ENCODE results near the gene MAN2B1. TPM values are rescaled to one million over a fixed set of nuclear protein-coding genes. Genes with fewer than 3 reads are reported as not detected.
A peak's percentile ranks its signal among the peaks of the same experiment; 100 is the strongest.

MAN2B1 gene
- total and polyA plus RNA-seq, 2 of the 13 experiments (the other 11 are each of a cell fraction or from before 2014, with no cell fraction given) = 23.6 to 23.8 TPM

DNA sequence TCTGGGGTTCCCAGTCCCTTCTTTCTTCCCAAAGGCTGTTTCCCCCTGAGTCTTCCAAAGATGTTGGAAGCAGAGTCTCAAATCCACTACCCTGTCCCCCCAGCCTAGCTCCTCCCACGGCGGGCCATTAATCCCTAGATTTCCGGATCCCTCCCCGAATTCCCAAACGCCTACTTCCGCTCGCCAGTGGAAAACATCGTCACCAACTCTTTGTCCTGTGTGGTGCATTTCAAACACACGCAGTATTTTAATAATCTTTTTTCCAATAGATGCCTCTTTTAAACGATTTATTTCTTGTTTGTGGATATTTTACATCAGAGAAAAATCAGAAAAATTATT lies 55.2 kb downstream of the MAN2B1 start (continued):
- TF ChIP-seq ZNF282 (IDR thresholded peaks at IDR 0.05; ENCODE audit: partially characterized antibody) (no peak), ZNF552 (CRISPR knock-in tag; IDR thresholded peaks at IDR 0.05; ENCODE audit: borderline replicate concordance) (no peak), ATF7 (IDR thresholded peaks at IDR 0.05) (no peak), ATF7 (CRISPR knock-in tag; IDR thresholded peaks at IDR 0.05) (no peak), RELA (CRISPR knock-in tag; IDR thresholded peaks at IDR 0.05) (no peak), MED1 (CRISPR knock-in tag; IDR thresholded peaks at IDR 0.05) (no peak), BORCS8-MEF2B (CRISPR knock-in tag; IDR thresholded peaks at IDR 0.05) (no peak), SP1 (IDR thresholded peaks at IDR 0.05) (no peak), SP1 (CRISPR knock-in tag; IDR thresholded peaks at IDR 0.05) (no peak), JARID2 (CRISPR knock-in tag; IDR thresholded peaks at IDR 0.05; ENCODE audit: insufficient replicate concordance) (no peak), TEAD2 (CRISPR knock-in tag; IDR thresholded peaks at IDR 0.05) (no peak), ZNF331 (CRISPR knock-in tag; IDR thresholded peaks at IDR 0.05) (no peak), ZBTB1 (CRISPR knock-in tag; IDR thresholded peaks at IDR 0.05; ENCODE audit: borderline replicate concordance) (no peak), FLYWCH1 (CRISPR knock-in tag; IDR thresholded peaks at IDR 0.05) (no peak), ZMYM3 (CRISPR knock-in tag; IDR thresholded peaks at IDR 0.05) (no peak), HNRNPUL1 (IDR thresholded peaks at IDR 0.05; ENCODE audit: low read depth, low read length) (no peak), ZNF510 (CRISPR knock-in tag; IDR thresholded peaks at IDR 0.05; ENCODE audit: low read depth) (no peak), KLF13 (CRISPR knock-in tag; IDR thresholded peaks at IDR 0.05) (no peak), ZNF792 (CRISPR knock-in tag; IDR thresholded peaks at IDR 0.05) (no peak), SNAI1 (CRISPR knock-in tag; IDR thresholded peaks at IDR 0.05; ENCODE audit: borderline replicate concordance) (no peak), ZNF225 (CRISPR knock-in tag; IDR thresholded peaks at IDR 0.05) (no peak), TMF1 (CRISPR knock-in tag; IDR thresholded peaks at IDR 0.05; ENCODE audit: low read depth) (no peak), THAP11 (CRISPR knock-in tag; IDR thresholded peaks at IDR 0.05) (0 out of 2 replicates have a peak, but pooled peaks have one; percentile 50), PPARG (CRISPR knock-in tag; conservative IDR thresholded peaks at IDR 0.05) (no peak), FOXA3 (CRISPR knock-in tag; IDR thresholded peaks at IDR 0.05) (no peak), POGZ (CRISPR knock-in tag; IDR thresholded peaks at IDR 0.05) (no peak)
- TF ChIP-seq, protein P1, sequence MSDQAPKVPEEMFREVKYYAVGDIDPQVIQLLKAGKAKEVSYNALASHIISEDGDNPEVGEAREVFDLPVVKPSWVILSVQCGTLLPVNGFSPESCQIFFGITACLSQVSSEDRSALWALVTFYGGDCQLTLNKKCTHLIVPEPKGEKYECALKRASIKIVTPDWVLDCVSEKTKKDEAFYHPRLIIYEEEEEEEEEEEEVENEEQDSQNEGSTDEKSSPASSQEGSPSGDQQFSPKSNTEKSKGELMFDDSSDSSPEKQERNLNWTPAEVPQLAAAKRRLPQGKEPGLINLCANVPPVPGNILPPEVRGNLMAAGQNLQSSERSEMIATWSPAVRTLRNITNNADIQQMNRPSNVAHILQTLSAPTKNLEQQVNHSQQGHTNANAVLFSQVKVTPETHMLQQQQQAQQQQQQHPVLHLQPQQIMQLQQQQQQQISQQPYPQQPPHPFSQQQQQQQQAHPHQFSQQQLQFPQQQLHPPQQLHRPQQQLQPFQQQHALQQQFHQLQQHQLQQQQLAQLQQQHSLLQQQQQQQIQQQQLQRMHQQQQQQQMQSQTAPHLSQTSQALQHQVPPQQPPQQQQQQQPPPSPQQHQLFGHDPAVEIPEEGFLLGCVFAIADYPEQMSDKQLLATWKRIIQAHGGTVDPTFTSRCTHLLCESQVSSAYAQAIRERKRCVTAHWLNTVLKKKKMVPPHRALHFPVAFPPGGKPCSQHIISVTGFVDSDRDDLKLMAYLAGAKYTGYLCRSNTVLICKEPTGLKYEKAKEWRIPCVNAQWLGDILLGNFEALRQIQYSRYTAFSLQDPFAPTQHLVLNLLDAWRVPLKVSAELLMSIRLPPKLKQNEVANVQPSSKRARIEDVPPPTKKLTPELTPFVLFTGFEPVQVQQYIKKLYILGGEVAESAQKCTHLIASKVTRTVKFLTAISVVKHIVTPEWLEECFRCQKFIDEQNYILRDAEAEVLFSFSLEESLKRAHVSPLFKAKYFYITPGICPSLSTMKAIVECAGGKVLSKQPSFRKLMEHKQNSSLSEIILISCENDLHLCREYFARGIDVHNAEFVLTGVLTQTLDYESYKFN (CRISPR knock-in tag; conservative IDR thresholded peaks at IDR 0.05) = no peak
- TF ChIP-seq, protein P2, sequence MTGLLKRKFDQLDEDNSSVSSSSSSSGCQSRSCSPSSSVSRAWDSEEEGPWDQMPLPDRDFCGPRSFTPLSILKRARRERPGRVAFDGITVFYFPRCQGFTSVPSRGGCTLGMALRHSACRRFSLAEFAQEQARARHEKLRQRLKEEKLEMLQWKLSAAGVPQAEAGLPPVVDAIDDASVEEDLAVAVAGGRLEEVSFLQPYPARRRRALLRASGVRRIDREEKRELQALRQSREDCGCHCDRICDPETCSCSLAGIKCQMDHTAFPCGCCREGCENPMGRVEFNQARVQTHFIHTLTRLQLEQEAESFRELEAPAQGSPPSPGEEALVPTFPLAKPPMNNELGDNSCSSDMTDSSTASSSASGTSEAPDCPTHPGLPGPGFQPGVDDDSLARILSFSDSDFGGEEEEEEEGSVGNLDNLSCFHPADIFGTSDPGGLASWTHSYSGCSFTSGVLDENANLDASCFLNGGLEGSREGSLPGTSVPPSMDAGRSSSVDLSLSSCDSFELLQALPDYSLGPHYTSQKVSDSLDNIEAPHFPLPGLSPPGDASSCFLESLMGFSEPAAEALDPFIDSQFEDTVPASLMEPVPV (CRISPR knock-in tag; IDR thresholded peaks at IDR 0.05) = no peak
- TF ChIP-seq, protein P3, sequence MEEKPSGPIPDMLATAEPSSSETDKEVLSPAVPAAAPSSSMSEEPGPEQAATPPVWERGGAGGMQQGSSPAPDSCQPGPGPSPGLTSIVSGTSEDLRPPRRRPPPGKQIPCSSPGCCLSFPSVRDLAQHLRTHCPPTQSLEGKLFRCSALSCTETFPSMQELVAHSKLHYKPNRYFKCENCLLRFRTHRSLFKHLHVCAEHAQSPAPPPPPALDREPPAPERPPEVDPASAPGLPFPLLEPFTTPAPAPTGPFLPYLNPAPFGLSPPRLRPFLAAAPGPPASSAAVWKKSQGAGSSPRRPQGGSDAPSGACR (CRISPR knock-in tag; IDR thresholded peaks at IDR 0.05) = no peak
- TF ChIP-seq, protein P4, sequence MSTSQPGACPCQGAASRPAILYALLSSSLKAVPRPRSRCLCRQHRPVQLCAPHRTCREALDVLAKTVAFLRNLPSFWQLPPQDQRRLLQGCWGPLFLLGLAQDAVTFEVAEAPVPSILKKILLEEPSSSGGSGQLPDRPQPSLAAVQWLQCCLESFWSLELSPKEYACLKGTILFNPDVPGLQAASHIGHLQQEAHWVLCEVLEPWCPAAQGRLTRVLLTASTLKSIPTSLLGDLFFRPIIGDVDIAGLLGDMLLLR (CRISPR knock-in tag; IDR thresholded peaks at IDR 0.05) = no peak

Measured in HepG2 (cell line).